CD4-positive, alpha-beta T cell (primary cell): ENCODE data around the gene SLC16A13. TPM values are rescaled to one million over a fixed set of nuclear protein-coding genes. Genes with fewer than 3 reads are reported as not detected.

Source experiments
- ATAC-seq: fragments of 200-7000 bp; cut with Tn5 transposase; one replicate; pipeline ENCODE4 v1.10.0; 2022; ENCODE audit warnings: mild to moderate bottlenecking; ENCODE audit not compliant: poor library complexity
- CTCF ChIA-PET: fragments of 350-600 bp; sonication (Branson Sonifier 250); formaldehyde crosslinking; loops from one replicate; lab custom pipeline; 2021; ENCODE audit warnings: antibody characterized with exemption, inconsistent platforms; lab: Charles Lee
- POLR2A ChIA-PET: fragments of 350-600 bp; sonication (Branson Sonifier 250); formaldehyde crosslinking; loops from one replicate; lab custom pipeline; 2021; ENCODE audit warnings: antibody characterized with exemption, inconsistent platforms; lab: Charles Lee
- DNase-seq, 14 experiments: peaks; one replicate each; pipeline ENCODE4 v3.0.0-alpha.2; 2013 to 2020; ENCODE audit warnings: mixed read lengths in 2 of 14
- H3K27ac ChIP-seq, 2 donors: one replicate each; pipeline versions ENCODE4 v1.5.1 to v1.7.0; 2013; ENCODE audit warnings: low read length in 2 of 2, low read depth in 1 of 2, mild to moderate bottlenecking in 1 of 2
- H3K27me3 ChIP-seq, 2 experiments: 1 replicate in 1 of 2; 2 replicates in 1 of 2; pipeline versions ENCODE4 v1.6.1 to v1.7.0; 2013; ENCODE audit warnings: low read length in 2 of 2, control low read depth in 1 of 2, mild to moderate bottlenecking in 1 of 2, moderate library complexity in 1 of 2; ENCODE audit not compliant: insufficient read depth in 2 of 2, control insufficient read depth in 1 of 2
- H3K36me3 ChIP-seq: one replicate; pipeline ENCODE4 v1.6.1; 2013; ENCODE audit warnings: low read length, control low read depth; ENCODE audit not compliant: insufficient read depth
- H3K4me1 ChIP-seq: one replicate; pipeline ENCODE4 v1.6.1; 2013; ENCODE audit warnings: low read length, control low read depth; ENCODE audit not compliant: insufficient read depth
- H3K4me3 ChIP-seq: one replicate; pipeline ENCODE4 v1.5.1; 2013; ENCODE audit warnings: mild to moderate bottlenecking, low read length, moderate library complexity
- H3K9me3 ChIP-seq, 2 experiments: 1 replicate in 1 of 2; 2 replicates in 1 of 2; pipeline versions ENCODE4 v1.6.1 to v1.7.0; 2013; ENCODE audit warnings: low read length in 2 of 2, mild to moderate bottlenecking in 2 of 2, control low read depth in 1 of 2, moderate library complexity in 1 of 2; ENCODE audit not compliant: control insufficient read depth in 1 of 2, insufficient read depth in 1 of 2
- H3K27ac Mint-ChIP-seq: one replicate; pipeline ENCODE4 v1.8.0; 2020; ENCODE audit warnings: mixed read lengths
- H3K27me3 Mint-ChIP-seq: one replicate; pipeline ENCODE4 v1.8.0; 2021; ENCODE audit warnings: mixed read lengths
- H3K36me3 Mint-ChIP-seq: one replicate; pipeline ENCODE4 v1.8.0; 2021; ENCODE audit warnings: low read depth, mixed read lengths
- H3K4me1 Mint-ChIP-seq: one replicate; pipeline ENCODE4 v1.8.0; 2021; ENCODE audit warnings: low read depth, mixed read lengths
- H3K4me3 Mint-ChIP-seq: one replicate; pipeline ENCODE4 v1.8.0; 2020; ENCODE audit warnings: mild to moderate bottlenecking, mixed read lengths
- H3K9me3 Mint-ChIP-seq: one replicate; pipeline ENCODE4 v1.8.0; 2020; ENCODE audit warnings: mixed read lengths
- CTCF ChIP-seq: fragments of 200-600 bp; IDR thresholded peaks from one replicate; pipeline ENCODE4 v1.8.0; 2022; ENCODE audit warnings: antibody characterized with exemption, mild to moderate bottlenecking
- intact Hi-C, 2 experiments: fragments of 100-400 bp; cut with DNase I in 1 of 2; cut with micrococcal nuclease in 1 of 2; formaldehyde crosslinking; loops; one replicate each; pipeline versions ENCODE4 v1.15.1 to v1.9.0; 2023 to 2025; cut with DNase I, micrococcal nuclease
- total RNA-seq, 174 experiments: library from RNA in 2 of 174; stranded (reverse) in 2 of 174; gene quantifications; one replicate each; pipeline ENCODE4 v1.2.3 and lab custom pipeline; 2021 to 2026

Gene SLC16A13
- total RNA-seq, 2 experiments from 2014 or later, result 2.3 to 2.4 TPM

DNA sequence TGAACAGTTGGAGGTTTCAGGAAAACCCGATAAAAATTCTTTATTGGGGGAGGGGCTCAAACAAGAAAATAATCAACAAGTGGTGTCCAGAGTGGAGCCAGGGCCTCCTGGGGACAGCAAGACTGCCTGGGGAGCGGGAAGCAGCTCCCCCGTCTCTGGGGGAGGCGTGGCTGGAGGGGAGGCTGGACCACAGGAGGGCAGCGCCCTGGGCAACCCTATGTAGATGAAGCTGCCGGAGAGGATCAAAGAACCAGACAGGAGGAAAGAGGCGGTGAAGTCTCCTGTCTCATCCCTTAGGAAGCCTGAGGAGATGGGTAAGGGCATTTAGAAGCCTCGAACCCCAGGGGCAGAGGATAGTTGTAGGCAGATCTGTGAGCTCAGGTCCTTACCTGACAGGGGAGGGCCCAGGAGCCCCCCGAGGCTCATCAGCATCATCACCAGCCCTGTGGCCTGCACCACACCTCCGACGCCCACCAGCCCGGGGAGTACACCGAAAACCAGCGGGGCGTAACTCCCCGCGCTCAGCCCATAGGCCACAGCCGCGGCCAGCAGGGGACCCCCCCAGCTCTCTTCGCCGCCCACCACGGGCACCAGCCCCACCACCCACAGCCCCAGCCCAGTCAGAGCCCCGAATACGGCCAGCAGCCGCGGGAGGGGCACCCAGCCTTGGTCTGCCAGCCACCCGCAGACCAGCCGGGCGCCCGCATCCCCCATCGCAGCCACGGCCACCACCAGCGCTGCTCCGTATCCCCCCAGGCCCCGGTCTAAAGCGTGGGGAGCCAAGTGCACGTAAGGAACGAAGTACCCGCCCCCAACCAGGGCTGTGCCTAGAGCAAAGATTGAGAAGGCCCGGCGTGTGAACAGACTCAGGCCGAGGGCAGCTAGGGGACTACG is 6.0 kb downstream of the SLC16A13 start:
- Mint-ChIP-seq H3K27me3 (no peaks in the 10 kb centered on the region), H3K4me1 (peaks cover 53% of the 10 kb centered on the region), H3K4me3 (peak overlapping the region; percentile 86), H3K27ac (peak overlapping the region; percentile 92), H3K9me3 (no peaks in the 10 kb centered on the region), H3K36me3 (no peaks in the 10 kb centered on the region)
- Histone ChIP-seq H3K27ac (peak overlapping the region; percentile 29 to 41), H3K4me1 (peaks cover 52% of the 10 kb centered on the region), H3K36me3 (no peaks in the 10 kb centered on the region), H3K9me3 (peaks cover 0 to 7% of the 10 kb centered on the region in 2 experiments), H3K27me3 (peaks cover 0 to 5% of the 10 kb centered on the region in 2 experiments), H3K4me3 (peak overlapping the region; percentile 60)
- POLR2A ChIA-PET, result interaction anchor here (0.7 kb wide), 1 partner anchor 91 kb away, joined by 3 read pairs; no protein-coding TSS in a partner anchor
- DNase-seq, result peak in 3 of 14 experiments; percentile 29 to 71 (median 45)
- intact Hi-C loops, result loop anchor here (5.0 to 10.0 kb wide), 3 partner anchors 310 to 643 kb away; partner anchors contain the start of genes KCTD11 (in 1 of the 2), MPDU1 (in 1 of the 2), TP53 (in 1 of the 2) and WRAP53 (in 1 of the 2)
- TF ChIP-seq CTCF, result no peak
- ATAC-seq, result peak; percentile 24
- CTCF ChIA-PET, result interaction anchor here (1.0 to 2.5 kb wide), 3 partner anchors 10 to 92 kb away, joined by 3 to 9 read pairs (median 7); no protein-coding TSS in a partner anchor

- Histone ChIP-seq H3K36me3 (no peaks in the 10 kb centered on the region), H3K9me3 (peaks cover 0 to 7% of the 10 kb centered on the region in 2 experiments), H3K27ac (peak overlapping the region; percentile 29 to 41), H3K4me1 (peaks cover 54% of the 10 kb centered on the region), H3K4me3 (peak overlapping the region; percentile 60), H3K27me3 (peaks cover 0 to 5% of the 10 kb centered on the region in 2 experiments)
- Mint-ChIP-seq H3K27ac (peak overlapping the region; percentile 92), H3K27me3 (no peaks in the 10 kb centered on the region), H3K4me3 (peak overlapping the region; percentile 86), H3K4me1 (peaks cover 59% of the 10 kb centered on the region), H3K9me3 (no peaks in the 10 kb centered on the region), H3K36me3 (no peaks in the 10 kb centered on the region)
- ATAC-seq (peak; percentile 43), DNase-seq (peak in 10 of 14 experiments; percentile 30 to 74 (median 46))
- intact Hi-C loops, result loop anchor here (5.0 to 10.0 kb wide), 3 partner anchors 310 to 642 kb away; partner anchors contain the start of genes KCTD11 (in 1 of the 2), MPDU1 (in 1 of the 2), TP53 (in 1 of the 2) and WRAP53 (in 1 of the 2)
- TF ChIP-seq CTCF, result no peak
- ChIA-PET CTCF (interaction anchor here (1.0 to 2.5 kb wide), 4 partner anchors 9 to 254 kb away, joined by 3 to 9 read pairs (median 5); no protein-coding TSS in a partner anchor), POLR2A (interaction anchor here (1.7 kb wide), 1 partner anchor 7 kb away, joined by 12 read pairs; the partner anchor contains the start of gene SLC16A13)
These were observed 6.8 kb downstream of the SLC16A13 start for GRCh38 chr17:7042501-7043181.

GRCh38 chr17:7043182-7043496 is 7.3 kb downstream of the SLC16A13 start:
- Mint-ChIP-seq H3K4me3 (peak overlapping the region; percentile 86), H3K27me3 (no peaks in the 10 kb centered on the region), H3K36me3 (no peaks in the 10 kb centered on the region), H3K27ac (peak overlapping the region; percentile 92), H3K4me1 (peaks cover 56% of the 10 kb centered on the region), H3K9me3 (no peaks in the 10 kb centered on the region)
- Histone ChIP-seq H3K36me3 (no peaks in the 10 kb centered on the region), H3K27ac (peak overlapping the region in 1 of 2 donors; percentile 15), H3K4me1 (peaks cover 55% of the 10 kb centered on the region), H3K9me3 (peaks cover 0 to 7% of the 10 kb centered on the region in 2 experiments), H3K27me3 (peaks cover 0 to 5% of the 10 kb centered on the region in 2 experiments), H3K4me3 (peak overlapping the region; percentile 60)
- intact Hi-C loops, result loop anchor here (5.0 to 10.0 kb wide), 3 partner anchors 309 to 642 kb away; partner anchors contain the start of genes KCTD11 (in 1 of the 2), MPDU1 (in 1 of the 2), TP53 (in 1 of the 2) and WRAP53 (in 1 of the 2)
- TF ChIP-seq CTCF, result no peak
- DNase-seq, result no peak
- no peak for ATAC-seq
- CTCF ChIA-PET, result interaction anchor here (1.0 to 2.5 kb wide), 3 partner anchors 9 to 254 kb away, joined by 3 to 9 read pairs (median 7); no protein-coding TSS in a partner anchor
- POLR2A ChIA-PET, result interaction anchor here (1.7 kb wide), 1 partner anchor 8 kb away, joined by 12 read pairs; the partner anchor contains the start of gene SLC16A13
